Endothelial cell (in vitro differentiated cells): ENCODE data around the gene ZSWIM6. TPM values are rescaled to one million over a fixed set of nuclear protein-coding genes. Genes with fewer than 3 reads are reported as not detected.

ENCODE experiments used
- DNase-seq: peaks from one replicate; pipeline ENCODE4 v3.0.0; 2021; ENCODE audit warnings: low spot score
- H3K27ac Mint-ChIP-seq: one replicate; pipeline ENCODE4 v1.8.0; 2021; ENCODE audit warnings: mixed read lengths, inconsistent platforms; ENCODE audit not compliant: unreplicated experiment
- H3K27me3 Mint-ChIP-seq: one replicate; pipeline ENCODE4 v1.8.0; 2021; ENCODE audit warnings: mild to moderate bottlenecking, moderate library complexity, mixed read lengths, inconsistent platforms; ENCODE audit not compliant: unreplicated experiment
- H3K36me3 Mint-ChIP-seq: one replicate; pipeline ENCODE4 v1.8.0; 2021; ENCODE audit warnings: mild to moderate bottlenecking, low read depth, mixed read lengths, inconsistent platforms; ENCODE audit not compliant: unreplicated experiment
- H3K4me1 Mint-ChIP-seq: one replicate; pipeline ENCODE4 v1.8.0; 2021; ENCODE audit warnings: mild to moderate bottlenecking, mixed read lengths, inconsistent platforms; ENCODE audit not compliant: unreplicated experiment
- H3K4me3 Mint-ChIP-seq: one replicate; pipeline ENCODE4 v1.8.0; 2021; ENCODE audit warnings: mild to moderate bottlenecking, mixed read lengths, inconsistent platforms; ENCODE audit not compliant: unreplicated experiment
- H3K9me3 Mint-ChIP-seq: one replicate; pipeline ENCODE4 v1.8.0; 2021; ENCODE audit warnings: mixed read lengths, inconsistent platforms; ENCODE audit not compliant: unreplicated experiment
- total RNA-seq: library from RNA; stranded (reverse); fragmentation: NEBNext Ultra II Directional; extraction: Animal tissue kit (Norgen Biotek cat#: 25700); gene quantifications from one replicate; pipeline ENCODE4 v1.2.1, GENCODE V29; 2021; ENCODE audit not compliant: unreplicated experiment
- TF ChIP-seq, protein P1 (sequence below): fragments of 200-600 bp; sonication (generic); IDR thresholded peaks from one replicate; pipeline ENCODE4 v1.5.0; 2021; ENCODE audit warnings: antibody characterized with exemption; ENCODE audit not compliant: unreplicated experiment

The ZSWIM6 gene
- total RNA-seq, 1 donor from 2014 or later: 77.0 TPM

DNA sequence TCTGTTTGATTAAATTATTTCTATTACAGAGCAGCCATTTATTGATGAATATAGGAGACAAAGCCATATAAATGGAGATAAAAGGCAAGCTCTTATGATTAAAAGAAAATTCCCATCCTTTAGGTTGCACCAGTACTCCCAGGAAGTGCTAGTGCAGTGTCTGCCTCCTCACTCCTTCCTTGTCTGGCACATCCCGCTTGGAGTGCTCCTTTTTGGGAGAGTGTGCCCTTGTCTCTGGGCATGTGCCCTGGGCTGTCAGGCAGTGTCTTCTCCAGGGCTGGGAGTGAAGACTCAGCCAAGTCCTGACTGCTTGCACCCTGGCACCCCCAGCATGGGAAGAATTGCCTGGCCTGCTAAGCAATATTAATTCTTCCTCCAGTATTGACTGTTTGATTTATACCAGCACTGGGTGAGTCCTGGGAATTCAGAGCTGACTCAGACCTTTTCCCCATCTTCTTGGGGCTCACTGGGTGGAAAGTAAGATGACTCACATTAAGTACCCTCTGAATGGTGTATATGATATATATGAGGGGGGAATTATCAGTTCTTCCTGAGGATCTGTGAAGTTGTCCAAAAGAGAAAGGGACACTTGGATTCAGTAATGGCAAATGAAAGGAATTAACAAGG is 62.1 kb downstream of the ZSWIM6 start:
- peaks cover under 1% of the 10 kb centered on the region for H3K4me1 Mint-ChIP-seq
- H3K27ac Mint-ChIP-seq: no peak overlapping the region
- H3K9me3 Mint-ChIP-seq: no peaks in the 10 kb centered on the region
- peaks cover 11% of the 10 kb centered on the region for H3K36me3 Mint-ChIP-seq
- peaks cover 2% of the 10 kb centered on the region for H3K27me3 Mint-ChIP-seq
- no peak for DNase-seq
- TF ChIP-seq, protein P1, sequence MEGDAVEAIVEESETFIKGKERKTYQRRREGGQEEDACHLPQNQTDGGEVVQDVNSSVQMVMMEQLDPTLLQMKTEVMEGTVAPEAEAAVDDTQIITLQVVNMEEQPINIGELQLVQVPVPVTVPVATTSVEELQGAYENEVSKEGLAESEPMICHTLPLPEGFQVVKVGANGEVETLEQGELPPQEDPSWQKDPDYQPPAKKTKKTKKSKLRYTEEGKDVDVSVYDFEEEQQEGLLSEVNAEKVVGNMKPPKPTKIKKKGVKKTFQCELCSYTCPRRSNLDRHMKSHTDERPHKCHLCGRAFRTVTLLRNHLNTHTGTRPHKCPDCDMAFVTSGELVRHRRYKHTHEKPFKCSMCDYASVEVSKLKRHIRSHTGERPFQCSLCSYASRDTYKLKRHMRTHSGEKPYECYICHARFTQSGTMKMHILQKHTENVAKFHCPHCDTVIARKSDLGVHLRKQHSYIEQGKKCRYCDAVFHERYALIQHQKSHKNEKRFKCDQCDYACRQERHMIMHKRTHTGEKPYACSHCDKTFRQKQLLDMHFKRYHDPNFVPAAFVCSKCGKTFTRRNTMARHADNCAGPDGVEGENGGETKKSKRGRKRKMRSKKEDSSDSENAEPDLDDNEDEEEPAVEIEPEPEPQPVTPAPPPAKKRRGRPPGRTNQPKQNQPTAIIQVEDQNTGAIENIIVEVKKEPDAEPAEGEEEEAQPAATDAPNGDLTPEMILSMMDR: no peak
- H3K4me3 Mint-ChIP-seq: no peak overlapping the region

DNA sequence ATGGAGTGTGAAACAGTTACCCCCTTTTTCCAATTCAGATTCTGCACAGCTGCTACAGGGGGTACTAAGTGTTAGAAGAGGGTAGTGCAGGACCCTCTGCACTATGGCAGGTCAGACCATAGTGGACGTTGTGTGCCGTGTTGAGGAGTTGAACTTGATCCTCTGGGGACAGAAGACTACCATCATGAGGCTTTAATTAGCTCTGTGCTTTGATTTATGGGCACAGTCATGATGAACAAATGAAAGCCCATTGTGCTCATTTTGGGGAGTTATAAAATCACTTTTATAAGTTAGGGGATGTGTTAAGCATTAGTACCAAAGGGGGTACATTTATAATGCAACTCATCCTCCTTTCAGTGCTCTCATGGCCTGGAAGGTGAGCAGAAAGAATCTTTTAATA is 62.7 kb downstream of the ZSWIM6 start:
- peaks cover 2% of the 10 kb centered on the region for H3K27me3 Mint-ChIP-seq
- no peak overlapping the region for H3K27ac Mint-ChIP-seq
- H3K36me3 Mint-ChIP-seq: peaks cover 11% of the 10 kb centered on the region
- no peaks in the 10 kb centered on the region for H3K9me3 Mint-ChIP-seq
- TF ChIP-seq, protein P1: no peak
- peaks cover 7% of the 10 kb centered on the region for H3K4me1 Mint-ChIP-seq
- DNase-seq: no peak
- H3K4me3 Mint-ChIP-seq: no peak overlapping the region

DNA sequence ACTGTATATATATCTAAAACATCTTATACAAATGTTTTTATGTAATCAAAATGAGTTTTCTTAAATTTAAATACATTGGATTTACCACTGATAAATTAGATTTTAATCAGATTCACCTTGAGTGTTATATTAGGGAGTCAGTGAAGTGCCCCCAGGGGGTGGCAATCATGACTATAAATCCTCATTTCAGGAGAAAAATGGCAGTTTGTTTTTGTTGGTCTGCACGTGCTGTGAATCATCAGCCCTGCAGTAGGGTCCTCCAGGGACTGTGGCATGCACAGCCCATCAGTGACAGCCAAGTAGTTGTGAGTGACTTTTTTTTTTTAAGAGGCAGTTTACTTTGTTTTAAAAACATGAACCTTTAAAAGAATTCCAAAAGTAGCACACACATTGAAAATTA is 65.2 kb downstream of the ZSWIM6 start:
- no peak overlapping the region for H3K27ac Mint-ChIP-seq
- H3K36me3 Mint-ChIP-seq: peaks cover 6% of the 10 kb centered on the region
- H3K4me1 Mint-ChIP-seq: peaks cover 28% of the 10 kb centered on the region
- TF ChIP-seq, protein P1: no peak
- no peaks in the 10 kb centered on the region for H3K9me3 Mint-ChIP-seq
- DNase-seq: no peak
- H3K4me3 Mint-ChIP-seq: no peak overlapping the region
- H3K27me3 Mint-ChIP-seq: peaks cover 7% of the 10 kb centered on the region

DNA sequence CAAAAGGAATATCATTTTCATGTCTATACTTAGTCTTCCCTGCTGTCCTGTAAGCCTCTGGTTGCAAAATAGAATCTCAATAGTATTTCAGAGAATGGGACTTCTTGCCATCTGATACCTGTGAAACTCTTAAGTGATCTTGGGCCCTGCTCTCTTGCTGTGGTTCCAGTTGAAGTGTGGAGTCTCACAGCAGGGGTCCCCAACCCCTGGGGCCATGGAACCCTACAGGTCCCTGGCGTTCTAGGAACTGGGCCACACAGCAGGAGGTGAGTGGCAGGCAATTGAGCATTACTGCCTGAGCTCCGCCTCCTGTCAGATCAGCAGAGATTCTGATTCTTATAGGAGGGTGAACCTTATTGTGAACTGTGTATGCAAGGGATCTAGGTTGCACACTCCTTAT is 65.9 kb downstream of the ZSWIM6 start:
- H3K27ac Mint-ChIP-seq: no peak overlapping the region

DNA sequence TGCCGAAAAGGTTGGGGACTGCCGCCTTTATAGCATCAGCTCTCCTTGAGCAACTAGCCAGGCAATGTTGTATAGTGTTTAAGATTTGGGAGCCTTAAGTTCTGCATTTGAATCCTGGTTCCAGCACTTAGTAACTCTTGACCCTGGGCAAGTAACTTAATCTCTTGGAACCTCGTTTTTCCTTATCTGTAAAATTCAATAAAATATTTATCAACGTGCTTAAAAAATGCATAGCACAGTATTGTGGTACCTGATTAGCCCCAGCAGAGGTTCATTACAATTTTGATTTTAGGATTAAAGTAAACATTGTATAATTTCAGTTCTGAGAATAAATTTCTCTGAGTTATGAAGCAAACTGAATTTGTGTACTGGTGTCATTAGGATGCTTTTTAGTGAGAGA is 66.4 kb downstream of the ZSWIM6 start:
- no peak overlapping the region for H3K4me3 Mint-ChIP-seq
- no peak for DNase-seq
- peaks cover 34% of the 10 kb centered on the region for H3K4me1 Mint-ChIP-seq

More for the DNA sequence above, 65.9 kb downstream of the ZSWIM6 start:
- no peaks in the 10 kb centered on the region for H3K9me3 Mint-ChIP-seq
- peaks cover 4% of the 10 kb centered on the region for H3K36me3 Mint-ChIP-seq
- H3K4me1 Mint-ChIP-seq: peaks cover 30% of the 10 kb centered on the region
- no peak for DNase-seq
- H3K4me3 Mint-ChIP-seq: no peak overlapping the region
- TF ChIP-seq, protein P1: no peak
- H3K27me3 Mint-ChIP-seq: peaks cover 7% of the 10 kb centered on the region

More for the DNA sequence above, 66.4 kb downstream of the ZSWIM6 start:
- Mint-ChIP-seq H3K27me3 (peaks cover 7% of the 10 kb centered on the region), H3K27ac (no peak overlapping the region), H3K36me3 (peaks cover 4% of the 10 kb centered on the region), H3K9me3 (no peaks in the 10 kb centered on the region)
- TF ChIP-seq, protein P1: no peak
